Activated T-helper 17 cell treated with anti-CD3 and anti-CD28 coated beads, Interleukin-2, amount 50 U/mL, for 72 hours (primary cell): ENCODE measurements around the gene SMARCD1. TPM values are rescaled to one million over a fixed set of nuclear protein-coding genes. Genes with fewer than 3 reads are reported as not detected.
"Not testable (repeated sequence)": the region's sequence is repeated elsewhere in the genome, so short reads cannot be mapped to it uniquely, and the experiment has no call there.

ENCODE experiments used
- ATAC-seq: fragments of 150-1000 bp; cut with Tn5 transposase; replicated peaks from 2 replicates; pipeline ENCODE4 v1.10.0; 2021; ENCODE audit warnings: mild to moderate bottlenecking, moderate library complexity
- H3K27ac Mint-ChIP-seq: one replicate; pipeline ENCODE4 v1.8.0; 2022; ENCODE audit warnings: mixed read lengths
- H3K27me3 Mint-ChIP-seq: one replicate; pipeline ENCODE4 v1.8.0; 2022; ENCODE audit warnings: mixed read lengths
- H3K36me3 Mint-ChIP-seq: one replicate; pipeline ENCODE4 v1.8.0; 2022; ENCODE audit warnings: low read depth, mild to moderate bottlenecking, mixed read lengths
- H3K4me1 Mint-ChIP-seq: one replicate; pipeline ENCODE4 v1.8.0; 2022; ENCODE audit warnings: mixed read lengths
- H3K4me3 Mint-ChIP-seq: one replicate; pipeline ENCODE4 v1.8.0; 2022; ENCODE audit warnings: mild to moderate bottlenecking, mixed read lengths
- H3K9me3 Mint-ChIP-seq: one replicate; pipeline ENCODE4 v1.8.0; 2022; ENCODE audit warnings: mixed read lengths
- total RNA-seq, 2 donors: library from RNA; stranded (reverse); gene quantifications; one replicate each; pipeline ENCODE4 v1.2.3, GENCODE V29; 2022

SMARCD1 gene
- total RNA-seq, 2 donors from 2014 or later: 29.4 to 57.3 TPM

GRCh38 chr12:50081096-50081808 is 3.9 kb upstream of the SMARCD1 start:
- Mint-ChIP-seq H3K9me3 (no peaks in the 10 kb centered on the region), H3K4me3 (no peak overlapping the region), H3K4me1 (peaks cover 12% of the 10 kb centered on the region), H3K27me3 (no peaks in the 10 kb centered on the region), H3K27ac (peak overlapping the region; percentile 56), H3K36me3 (peaks cover 1% of the 10 kb centered on the region)
- no peak for ATAC-seq

GRCh38 chr12:50082644-50083043 is 2.5 kb upstream of the SMARCD1 start:
- H3K4me1 Mint-ChIP-seq: peaks cover 20% of the 10 kb centered on the region
- H3K9me3 Mint-ChIP-seq: no peaks in the 10 kb centered on the region
- no peaks in the 10 kb centered on the region for H3K27me3 Mint-ChIP-seq
- H3K36me3 Mint-ChIP-seq: peaks cover 15% of the 10 kb centered on the region
- no peak overlapping the region for H3K4me3 Mint-ChIP-seq
- no peak for ATAC-seq
- H3K27ac Mint-ChIP-seq: peak overlapping the region; percentile 38

- Mint-ChIP-seq H3K27ac (peak overlapping the region; percentile 78), H3K4me3 (peak overlapping the region; percentile 95), H3K4me1 (peaks cover 26% of the 10 kb centered on the region), H3K36me3 (peaks cover 22% of the 10 kb centered on the region), H3K27me3 (no peaks in the 10 kb centered on the region), H3K9me3 (no peaks in the 10 kb centered on the region)
- ATAC-seq: no peak
Measured at GRCh38 chr12:50083301-50083700, 1.8 kb upstream of the SMARCD1 start.

- not testable (repeated sequence) for H3K27me3 Mint-ChIP-seq, ATAC-seq, H3K9me3 Mint-ChIP-seq
- Mint-ChIP-seq H3K36me3 (peaks cover 33% of the 10 kb centered on the region), H3K27ac (peak overlapping the region; percentile 95), H3K4me1 (peaks cover 31% of the 10 kb centered on the region), H3K4me3 (peak overlapping the region; percentile 95)
Measured at GRCh38 chr12:50084409-50084774, 750 bp upstream of the SMARCD1 start.

- peak overlapping the region; percentile 95 for H3K4me3 Mint-ChIP-seq
- no peaks in the 10 kb centered on the region for H3K9me3 Mint-ChIP-seq
- ATAC-seq: peak; percentile 1
- H3K27ac Mint-ChIP-seq: peak overlapping the region; percentile 95
- peaks cover 31% of the 10 kb centered on the region for H3K4me1 Mint-ChIP-seq
- no peaks in the 10 kb centered on the region for H3K27me3 Mint-ChIP-seq
- peaks cover 45% of the 10 kb centered on the region for H3K36me3 Mint-ChIP-seq
Measured at GRCh38 chr12:50085615-50086072, 502 bp downstream of the SMARCD1 start.

GRCh38 chr12:50086148-50086547 is 1.0 kb downstream of the SMARCD1 start:
- Mint-ChIP-seq H3K27ac (peak overlapping the region; percentile 95), H3K9me3 (no peaks in the 10 kb centered on the region)

GRCh38 chr12:50087151-50087550 is 2.0 kb downstream of the SMARCD1 start:
- no peak for ATAC-seq
- peaks cover 60% of the 10 kb centered on the region for H3K36me3 Mint-ChIP-seq
- no peaks in the 10 kb centered on the region for H3K9me3 Mint-ChIP-seq
- H3K27ac Mint-ChIP-seq: no peak overlapping the region
- H3K27me3 Mint-ChIP-seq: no peaks in the 10 kb centered on the region
- H3K4me1 Mint-ChIP-seq: peaks cover 31% of the 10 kb centered on the region
- H3K4me3 Mint-ChIP-seq: peak overlapping the region; percentile 95

More at GRCh38 chr12:50086148-50086547, 1.0 kb downstream of the SMARCD1 start:
- no peaks in the 10 kb centered on the region for H3K27me3 Mint-ChIP-seq
- H3K36me3 Mint-ChIP-seq: peaks cover 50% of the 10 kb centered on the region
- peaks cover 31% of the 10 kb centered on the region for H3K4me1 Mint-ChIP-seq
- H3K4me3 Mint-ChIP-seq: peak overlapping the region; percentile 95
- ATAC-seq: no peak

GRCh38 chr12:50087995-50088394 is 2.9 kb downstream of the SMARCD1 start:
- ATAC-seq: no peak
- no peaks in the 10 kb centered on the region for H3K27me3 Mint-ChIP-seq
- peak overlapping the region; percentile 64 for H3K27ac Mint-ChIP-seq
- H3K36me3 Mint-ChIP-seq: peaks cover 69% of the 10 kb centered on the region
- peak overlapping the region; percentile 34 for H3K4me3 Mint-ChIP-seq
- H3K4me1 Mint-ChIP-seq: peaks cover 31% of the 10 kb centered on the region
- no peaks in the 10 kb centered on the region for H3K9me3 Mint-ChIP-seq

- Mint-ChIP-seq H3K27me3 (no peaks in the 10 kb centered on the region), H3K27ac (peak overlapping the region; percentile 64), H3K9me3 (no peaks in the 10 kb centered on the region), H3K4me3 (peak overlapping the region; percentile 34), H3K4me1 (peaks cover 27% of the 10 kb centered on the region), H3K36me3 (peaks cover 76% of the 10 kb centered on the region)
- ATAC-seq: peak; percentile 54
Measured at GRCh38 chr12:50088577-50089335, 3.6 kb downstream of the SMARCD1 start.

GRCh38 chr12:50089730-50090129 is 4.6 kb downstream of the SMARCD1 start:
- no peak for ATAC-seq
- H3K27me3 Mint-ChIP-seq: no peaks in the 10 kb centered on the region
- H3K9me3 Mint-ChIP-seq: no peaks in the 10 kb centered on the region
- H3K4me3 Mint-ChIP-seq: no peak overlapping the region
- peaks cover 86% of the 10 kb centered on the region for H3K36me3 Mint-ChIP-seq
- H3K4me1 Mint-ChIP-seq: peaks cover 26% of the 10 kb centered on the region
- no peak overlapping the region for H3K27ac Mint-ChIP-seq

- H3K4me3 Mint-ChIP-seq: no peak overlapping the region
- no peaks in the 10 kb centered on the region for H3K9me3 Mint-ChIP-seq
- H3K4me1 Mint-ChIP-seq: peaks cover 26% of the 10 kb centered on the region
- H3K27ac Mint-ChIP-seq: no peak overlapping the region
- peaks cover 93% of the 10 kb centered on the region for H3K36me3 Mint-ChIP-seq
- no peak for ATAC-seq
- no peaks in the 10 kb centered on the region for H3K27me3 Mint-ChIP-seq
Measured at GRCh38 chr12:50090391-50090790, 5.2 kb downstream of the SMARCD1 start.

- H3K9me3 Mint-ChIP-seq: no peaks in the 10 kb centered on the region
- no peak for ATAC-seq
- H3K27me3 Mint-ChIP-seq: no peaks in the 10 kb centered on the region
- peaks cover 88% of the 10 kb centered on the region for H3K36me3 Mint-ChIP-seq
- H3K4me1 Mint-ChIP-seq: no peaks in the 10 kb centered on the region
- H3K27ac Mint-ChIP-seq: peak overlapping the region; percentile 26
- no peak overlapping the region for H3K4me3 Mint-ChIP-seq
Measured at GRCh38 chr12:50097952-50098351, 12.8 kb downstream of the SMARCD1 start.

GRCh38 chr12:50099302-50100008 is 14.3 kb downstream of the SMARCD1 start:
- no peak for ATAC-seq
- H3K27me3 Mint-ChIP-seq: no peaks in the 10 kb centered on the region
- no peaks in the 10 kb centered on the region for H3K9me3 Mint-ChIP-seq
- H3K36me3 Mint-ChIP-seq: peaks cover 73% of the 10 kb centered on the region
- peak overlapping the region; percentile 69 for H3K27ac Mint-ChIP-seq
- no peaks in the 10 kb centered on the region for H3K4me1 Mint-ChIP-seq
- no peak overlapping the region for H3K4me3 Mint-ChIP-seq

GRCh38 chr12:50100561-50100960 is 15.4 kb downstream of the SMARCD1 start:
- no peaks in the 10 kb centered on the region for H3K9me3 Mint-ChIP-seq
- H3K36me3 Mint-ChIP-seq: peaks cover 62% of the 10 kb centered on the region
- H3K4me1 Mint-ChIP-seq: no peaks in the 10 kb centered on the region
- no peak for ATAC-seq
- peak overlapping the region; percentile 36 for H3K27ac Mint-ChIP-seq
- H3K27me3 Mint-ChIP-seq: no peaks in the 10 kb centered on the region
- no peak overlapping the region for H3K4me3 Mint-ChIP-seq
